GM10266 (cell line): ENCODE results near the gene ABCG4.
"Not testable (repeated sequence)": the region's sequence is repeated elsewhere in the genome, so short reads cannot be mapped to it uniquely, and the experiment has no call there.

Source experiments
- DNase-seq: peaks from one replicate; pipeline ENCODE4 v3.0.0; 2012; ENCODE audit errors: extremely low spot score
- TF ChIP-seq, protein P1 (sequence below): IDR thresholded peaks from 2 replicates; pipeline ENCODE4 v1.5.1; 2012; ENCODE audit warnings: mild to moderate bottlenecking, low read depth; ENCODE audit not compliant: control insufficient read depth, insufficient read depth; ENCODE audit errors: missing control alignments

The ABCG4 gene

DNA sequence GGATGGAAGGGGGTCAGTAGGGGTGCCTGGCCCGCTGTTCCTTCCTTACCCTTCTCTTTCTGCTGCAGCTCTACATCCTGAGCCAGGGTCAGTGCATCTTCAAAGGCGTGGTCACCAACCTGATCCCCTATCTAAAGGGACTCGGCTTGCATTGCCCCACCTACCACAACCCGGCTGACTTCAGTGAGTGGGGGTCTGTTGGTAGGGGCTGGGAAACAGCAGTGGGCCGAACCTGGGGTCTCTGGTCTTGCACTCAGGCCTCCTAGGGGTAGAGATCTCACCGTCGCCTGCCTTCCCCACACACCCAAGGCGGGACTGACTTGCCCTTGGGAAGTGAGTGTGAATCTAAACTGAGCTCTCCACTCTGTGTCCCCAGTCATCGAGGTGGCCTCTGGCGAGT, 7.6 kb downstream of the ABCG4 start:
- DNase-seq = no peak
- TF ChIP-seq, protein P1, sequence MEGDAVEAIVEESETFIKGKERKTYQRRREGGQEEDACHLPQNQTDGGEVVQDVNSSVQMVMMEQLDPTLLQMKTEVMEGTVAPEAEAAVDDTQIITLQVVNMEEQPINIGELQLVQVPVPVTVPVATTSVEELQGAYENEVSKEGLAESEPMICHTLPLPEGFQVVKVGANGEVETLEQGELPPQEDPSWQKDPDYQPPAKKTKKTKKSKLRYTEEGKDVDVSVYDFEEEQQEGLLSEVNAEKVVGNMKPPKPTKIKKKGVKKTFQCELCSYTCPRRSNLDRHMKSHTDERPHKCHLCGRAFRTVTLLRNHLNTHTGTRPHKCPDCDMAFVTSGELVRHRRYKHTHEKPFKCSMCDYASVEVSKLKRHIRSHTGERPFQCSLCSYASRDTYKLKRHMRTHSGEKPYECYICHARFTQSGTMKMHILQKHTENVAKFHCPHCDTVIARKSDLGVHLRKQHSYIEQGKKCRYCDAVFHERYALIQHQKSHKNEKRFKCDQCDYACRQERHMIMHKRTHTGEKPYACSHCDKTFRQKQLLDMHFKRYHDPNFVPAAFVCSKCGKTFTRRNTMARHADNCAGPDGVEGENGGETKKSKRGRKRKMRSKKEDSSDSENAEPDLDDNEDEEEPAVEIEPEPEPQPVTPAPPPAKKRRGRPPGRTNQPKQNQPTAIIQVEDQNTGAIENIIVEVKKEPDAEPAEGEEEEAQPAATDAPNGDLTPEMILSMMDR = no peak

GRCh38 chr11:119157063-119157462, 8.2 kb downstream of the ABCG4 start:
- TF ChIP-seq, protein P1 = no peak
- DNase-seq = no peak

DNA sequence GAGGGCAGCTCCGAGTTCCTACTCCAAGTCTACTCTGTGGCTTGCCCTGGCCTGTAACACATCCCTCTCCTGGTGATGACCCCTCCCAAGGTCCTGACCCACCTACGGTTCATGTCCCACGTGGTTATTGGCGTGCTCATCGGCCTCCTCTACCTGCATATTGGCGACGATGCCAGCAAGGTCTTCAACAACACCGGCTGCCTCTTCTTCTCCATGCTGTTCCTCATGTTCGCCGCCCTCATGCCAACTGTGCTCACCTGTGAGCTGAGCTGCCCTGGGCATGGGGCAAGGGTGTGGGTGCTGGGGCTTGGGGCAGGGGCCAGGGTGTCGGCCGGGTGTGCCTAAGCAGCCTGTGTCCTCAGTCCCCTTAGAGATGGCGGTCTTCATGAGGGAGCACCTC, 9.6 kb downstream of the ABCG4 start:
- DNase-seq = no peak
- TF ChIP-seq, protein P1 = no peak

- DNase-seq = no peak
- TF ChIP-seq, protein P1 = no peak
These were observed 11.3 kb downstream of the ABCG4 start for GRCh38 chr11:119160151-119160550.

- TF ChIP-seq, protein P1 = no peak
- no peak for DNase-seq
These were observed 13.0 kb downstream of the ABCG4 start for GRCh38 chr11:119161871-119162270.

- TF ChIP-seq, protein P1 = no peak
- DNase-seq = no peak
These were observed 17.7 kb downstream of the ABCG4 start for GRCh38 chr11:119166368-119167076.

- not testable (repeated sequence) for DNase-seq
These were observed 18.2 kb downstream of the ABCG4 start for GRCh38 chr11:119167077-119167458.

GRCh38 chr11:119167933-119168332, 19.1 kb downstream of the ABCG4 start:
- TF ChIP-seq, protein P1 = no peak
- DNase-seq = no peak
